CD4-positive, alpha-beta T cell treated with Interleukin-12 subunit alpha and Interleukin-12 subunit beta, for 1 hour (primary cell): ENCODE results near the gene ITPR1.
A peak's percentile ranks its signal among the peaks of the same experiment; 100 is the strongest.

Experiments used
- DNase-seq: peaks from one replicate; pipeline ENCODE4 v3.0.0-alpha.2; 2020

ITPR1 gene

GRCh38 chr3:4797201-4797705 is 304.1 kb downstream of the ITPR1 start:
- DNase-seq: no peak

- no peak for DNase-seq
Measured at GRCh38 chr3:4799266-4800256, 306.4 kb downstream of the ITPR1 start.

GRCh38 chr3:4800595-4800994 is 307.4 kb downstream of the ITPR1 start:
- no peak for DNase-seq

- DNase-seq: no peak
Measured at GRCh38 chr3:4801892-4802291, 308.7 kb downstream of the ITPR1 start.

- no peak for DNase-seq
Measured at GRCh38 chr3:4802903-4803302, 309.8 kb downstream of the ITPR1 start.

GRCh38 chr3:4804161-4805058 is 311.3 kb downstream of the ITPR1 start:
- peak; percentile 26 for DNase-seq

- no peak for DNase-seq
Measured at GRCh38 chr3:4805662-4806061, 312.5 kb downstream of the ITPR1 start.

- no peak for DNase-seq
Measured at GRCh38 chr3:4806535-4807108, 313.5 kb downstream of the ITPR1 start.

- DNase-seq: no peak
Measured at GRCh38 chr3:4807381-4808280, 314.5 kb downstream of the ITPR1 start.

- DNase-seq: no peak
Measured at GRCh38 chr3:4808637-4809036, 315.5 kb downstream of the ITPR1 start.

- no peak for DNase-seq
Measured at GRCh38 chr3:4809922-4810321, 316.8 kb downstream of the ITPR1 start.

GRCh38 chr3:4812591-4812990 is 319.4 kb downstream of the ITPR1 start:
- DNase-seq: no peak

GRCh38 chr3:4813909-4814304 is 320.8 kb downstream of the ITPR1 start:
- DNase-seq: no peak

- DNase-seq: no peak
Measured at GRCh38 chr3:4814305-4814903, 321.3 kb downstream of the ITPR1 start.

- DNase-seq: no peak
Measured at GRCh38 chr3:4814904-4815574, 321.9 kb downstream of the ITPR1 start.

- DNase-seq: no peak
Measured at GRCh38 chr3:4816306-4816705, 323.2 kb downstream of the ITPR1 start.

- DNase-seq: no peak
Measured at GRCh38 chr3:4816718-4817117, 323.6 kb downstream of the ITPR1 start.

- DNase-seq: no peak
Measured at GRCh38 chr3:4817128-4817527, 324.0 kb downstream of the ITPR1 start.

GRCh38 chr3:4818164-4818563 is 325.0 kb downstream of the ITPR1 start:
- DNase-seq: no peak

GRCh38 chr3:4818986-4819693 is 326.0 kb downstream of the ITPR1 start:
- no peak for DNase-seq
